Measurements from ENCODE around the gene ARHGEF37.
A peak's percentile ranks its signal among the peaks of the same experiment; 100 is the strongest.
"Not testable (repeated sequence)": the region's sequence is repeated elsewhere in the genome, so short reads cannot be mapped to it uniquely, and the experiment has no call there.

The ARHGEF37 gene

DNA sequence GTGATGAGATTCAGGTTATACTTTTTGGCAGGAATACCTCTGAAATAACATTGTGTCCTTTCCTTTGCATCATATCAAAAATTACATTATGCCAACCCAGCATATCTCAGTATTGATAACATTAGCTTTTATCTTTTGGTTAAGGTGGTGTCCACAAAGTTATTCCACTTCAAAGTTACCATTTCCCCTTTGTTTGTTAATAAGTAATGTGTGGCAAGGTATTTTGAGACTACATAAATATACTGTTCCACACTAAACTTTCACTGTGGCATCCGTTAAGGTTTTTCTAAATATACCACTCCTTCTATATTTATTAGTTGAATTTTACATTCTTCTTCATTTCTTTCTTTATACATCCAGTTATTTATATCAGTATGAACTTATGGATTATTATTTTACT, 14.1 kb upstream of the ARHGEF37 start:
- no peak for DNase-seq

DNA sequence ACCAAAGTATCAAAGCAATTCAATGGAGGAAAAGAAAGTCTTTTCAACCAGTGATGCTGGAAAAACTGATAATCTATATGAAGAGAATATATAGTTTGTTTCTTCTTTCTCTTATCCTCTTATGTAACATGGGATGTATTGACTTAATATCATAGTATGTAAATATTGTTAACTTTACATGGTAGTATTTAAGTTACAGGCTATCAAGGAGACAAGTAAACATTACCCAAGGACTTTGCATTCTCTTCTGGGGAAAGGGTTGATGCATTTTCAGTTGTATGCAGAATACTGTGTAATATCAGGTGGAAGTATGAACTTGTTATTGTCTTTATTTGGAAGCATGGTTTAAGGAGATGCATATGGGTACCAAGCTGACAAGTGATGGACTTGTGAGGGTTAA, 9.1 kb upstream of the ARHGEF37 start:
- DNase-seq: no peak

DNA sequence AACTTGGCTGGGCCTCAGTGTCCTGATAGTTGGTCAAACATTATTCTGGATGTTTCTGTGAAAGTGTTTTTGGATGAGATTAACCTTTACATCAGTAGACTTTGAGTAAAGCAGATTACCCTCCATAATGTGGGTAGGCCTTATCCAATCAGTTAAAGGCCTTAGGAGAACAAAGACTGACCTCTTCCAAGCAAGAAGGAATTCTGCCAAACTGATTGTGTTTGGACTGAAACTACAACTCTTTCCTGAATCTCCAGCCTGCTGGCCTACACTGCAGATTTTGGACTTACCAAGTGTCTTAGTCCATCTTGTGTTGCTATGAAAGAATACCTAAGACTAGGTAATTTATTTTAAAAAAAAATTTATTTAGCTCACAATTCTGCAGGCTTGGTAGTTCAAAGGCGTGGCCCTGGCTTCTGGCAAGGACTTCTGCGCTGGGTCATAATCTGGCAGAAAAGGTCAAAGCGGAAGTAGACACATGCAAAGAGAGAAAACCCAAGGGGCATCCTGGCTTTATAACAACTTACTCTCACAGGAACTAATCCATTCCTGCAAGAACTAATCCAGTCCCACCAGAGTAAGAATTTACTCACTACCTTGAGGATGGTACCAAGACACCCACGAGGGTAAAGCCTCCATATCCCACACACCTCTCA, 8.6 kb upstream of the ARHGEF37 start:
- DNase-seq: no peak

DNA sequence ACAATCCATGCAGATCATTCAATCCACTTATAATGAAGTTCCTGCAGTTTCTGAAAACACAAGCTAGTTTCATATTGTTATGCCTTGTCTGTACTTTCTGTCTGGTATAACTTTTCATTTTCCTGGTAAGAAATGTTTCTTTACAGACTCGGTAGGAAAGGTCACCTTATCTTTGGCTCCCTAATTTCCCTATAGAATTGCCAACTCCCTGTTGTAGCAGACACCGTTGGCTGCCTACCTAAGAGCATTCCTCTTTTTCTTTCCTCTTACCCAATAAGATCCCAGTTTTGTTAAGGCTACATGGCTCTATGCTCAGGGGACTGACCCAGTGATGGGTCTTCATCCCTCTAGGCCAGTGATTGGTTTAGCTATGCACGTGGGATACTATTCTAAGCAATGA, 6.2 kb upstream of the ARHGEF37 start:
- DNase-seq: no peak

DNA sequence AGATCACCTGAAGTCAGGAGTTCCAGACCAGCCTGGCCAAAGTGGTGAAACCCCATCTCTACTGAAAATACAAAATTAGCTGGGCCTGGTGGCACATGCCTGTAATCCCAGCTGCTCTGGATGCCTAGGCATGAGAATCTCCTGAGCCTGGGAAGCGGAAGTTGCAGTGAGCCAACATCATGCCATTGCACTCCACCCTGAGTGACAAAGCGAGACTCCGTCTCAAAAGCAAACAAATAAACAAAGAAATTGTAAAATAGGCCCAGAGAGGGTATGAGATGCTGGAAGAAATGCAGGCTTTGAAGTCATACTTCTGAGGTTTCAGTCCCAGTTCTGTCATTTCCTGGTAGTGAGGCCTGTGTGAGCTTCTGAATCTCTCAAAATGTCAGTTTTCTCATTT, 5.3 kb upstream of the ARHGEF37 start:
- no peak for DNase-seq

DNA sequence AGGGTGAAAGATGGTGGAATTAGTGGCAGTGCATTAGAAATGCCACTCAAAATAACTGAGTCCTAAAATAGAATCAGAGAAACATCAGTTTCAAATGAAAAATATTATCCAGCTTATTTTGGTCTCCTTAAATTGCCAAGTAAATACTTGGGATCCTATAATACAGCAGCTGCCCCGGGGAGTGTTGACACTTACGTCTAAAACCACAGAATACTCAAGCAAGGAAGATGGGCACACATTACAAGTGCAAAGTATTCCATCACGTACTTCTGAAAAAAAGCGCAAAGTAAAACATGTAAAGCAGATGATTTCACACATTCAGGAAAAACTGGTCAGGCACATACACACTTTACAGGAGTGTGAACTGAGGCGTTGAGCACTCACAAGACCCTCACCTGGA, 2.4 kb upstream of the ARHGEF37 start:
- no peak for DNase-seq

DNA sequence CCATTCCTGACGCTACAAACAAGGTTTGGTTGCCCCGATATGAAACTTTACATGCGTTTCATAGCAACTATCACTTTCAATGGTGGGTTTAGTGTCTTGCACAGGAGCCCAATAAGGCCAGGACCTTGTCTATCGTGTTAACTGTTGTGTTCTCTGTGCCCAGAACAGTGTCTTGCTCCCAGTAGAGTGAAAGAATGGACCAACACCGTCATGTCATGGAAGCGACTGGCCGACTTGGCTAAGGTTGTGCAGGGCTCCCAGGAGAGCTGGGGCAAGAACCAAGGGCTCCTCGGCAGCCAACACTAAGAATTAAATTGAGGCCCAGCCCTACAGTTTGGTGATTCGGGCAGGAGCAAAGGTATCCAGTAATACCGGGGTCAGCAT, 498 bp upstream of the ARHGEF37 start:
- DNase-seq: peak; percentile 72

DNA sequence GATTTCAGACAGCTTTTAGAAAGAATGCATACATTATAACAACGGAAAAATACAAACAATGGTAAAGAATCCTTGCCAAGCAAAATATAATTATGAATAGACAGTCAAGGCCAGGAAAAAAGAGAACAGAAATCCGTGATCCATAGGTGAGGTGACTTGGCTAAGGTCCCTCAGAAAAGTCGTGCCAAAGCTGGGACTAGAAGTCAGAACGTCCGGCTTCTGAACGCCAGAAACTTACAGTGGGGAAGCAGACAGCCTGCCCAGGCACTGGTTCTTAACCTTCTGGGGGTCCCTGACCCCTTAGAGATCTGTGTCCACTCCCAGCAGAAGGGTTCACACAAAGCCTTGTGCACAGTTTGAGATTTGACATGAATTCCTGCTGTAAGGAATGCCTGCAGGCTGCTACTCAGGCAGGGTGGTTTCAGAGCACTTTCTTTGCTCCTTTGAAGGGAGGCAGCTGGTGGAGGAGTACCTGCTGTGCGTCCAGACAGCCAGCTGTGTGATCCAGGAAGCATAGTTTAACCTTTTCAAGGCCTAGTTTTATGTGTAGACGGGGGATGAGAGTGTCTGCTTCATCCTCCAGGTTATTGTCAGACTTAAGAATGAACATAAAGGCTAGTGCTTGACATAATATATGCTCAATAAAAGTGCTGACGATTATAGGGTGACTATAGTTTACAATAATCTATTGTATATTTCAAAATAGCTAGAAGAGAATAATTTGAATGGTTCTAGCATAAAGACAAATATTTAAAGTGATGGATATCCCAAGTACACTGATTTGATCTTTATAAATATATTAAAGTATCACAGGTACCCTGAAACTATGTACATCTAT, 852 bp downstream of the ARHGEF37 start:
- no peak for DNase-seq

DNA sequence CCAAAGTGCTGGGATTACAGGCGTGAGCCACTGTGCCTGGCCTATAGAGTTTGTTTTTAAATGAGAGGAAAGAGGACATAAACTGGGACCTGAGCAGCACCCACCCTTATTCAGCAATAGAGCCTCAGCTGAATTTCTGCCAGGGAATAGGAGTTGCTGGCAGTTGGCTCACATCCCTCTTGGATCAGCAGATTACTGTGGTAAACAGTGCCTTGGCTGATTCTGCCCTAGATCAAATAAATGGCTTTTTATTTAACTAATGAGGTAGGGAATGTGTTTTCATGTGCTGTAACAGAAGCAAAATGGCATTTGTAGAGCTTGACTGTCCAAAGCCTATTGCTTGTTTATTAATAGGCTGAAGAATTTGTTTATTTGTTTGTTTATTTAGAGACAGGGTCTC, 2.1 kb downstream of the ARHGEF37 start:
- peak; percentile 58 for DNase-seq

DNA sequence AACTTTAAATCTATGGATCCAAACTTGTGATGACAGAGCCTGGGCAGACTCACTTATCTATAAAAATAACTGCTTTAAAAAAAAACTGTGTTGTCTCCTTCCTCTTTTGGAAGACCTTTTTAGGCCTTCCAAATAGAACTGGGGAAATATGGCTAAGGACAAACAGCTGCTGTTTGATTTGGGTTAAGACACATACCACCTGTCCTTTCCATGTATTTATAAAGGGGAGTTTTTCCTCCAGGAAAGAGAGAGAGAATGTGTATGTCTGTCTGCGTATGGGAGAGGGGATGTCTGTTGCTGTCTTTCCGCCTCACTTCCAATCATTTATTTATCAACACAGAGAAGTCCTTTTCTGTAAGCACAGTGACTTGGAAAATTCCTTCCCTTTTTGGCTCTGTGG, 2.8 kb downstream of the ARHGEF37 start:
- DNase-seq: no peak

DNA sequence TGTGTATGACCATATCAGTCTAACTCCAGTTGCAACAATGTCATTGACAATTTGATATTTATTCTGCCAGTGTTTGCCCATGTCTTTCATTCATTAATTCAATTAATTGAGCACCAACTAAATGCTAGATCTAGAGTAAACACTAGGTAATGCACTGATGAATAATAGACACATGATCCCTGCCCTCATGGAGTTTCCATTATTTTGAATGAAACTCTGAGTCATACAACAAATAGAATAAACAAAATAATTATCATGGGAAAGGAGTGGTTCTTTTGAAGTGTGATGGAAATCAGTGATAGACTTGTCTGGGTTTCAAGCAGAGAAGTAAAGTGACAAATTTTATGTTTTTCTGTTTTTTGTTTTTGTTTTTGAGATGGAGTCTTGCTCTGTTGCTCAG, 4.6 kb downstream of the ARHGEF37 start:
- DNase-seq: no peak

DNA sequence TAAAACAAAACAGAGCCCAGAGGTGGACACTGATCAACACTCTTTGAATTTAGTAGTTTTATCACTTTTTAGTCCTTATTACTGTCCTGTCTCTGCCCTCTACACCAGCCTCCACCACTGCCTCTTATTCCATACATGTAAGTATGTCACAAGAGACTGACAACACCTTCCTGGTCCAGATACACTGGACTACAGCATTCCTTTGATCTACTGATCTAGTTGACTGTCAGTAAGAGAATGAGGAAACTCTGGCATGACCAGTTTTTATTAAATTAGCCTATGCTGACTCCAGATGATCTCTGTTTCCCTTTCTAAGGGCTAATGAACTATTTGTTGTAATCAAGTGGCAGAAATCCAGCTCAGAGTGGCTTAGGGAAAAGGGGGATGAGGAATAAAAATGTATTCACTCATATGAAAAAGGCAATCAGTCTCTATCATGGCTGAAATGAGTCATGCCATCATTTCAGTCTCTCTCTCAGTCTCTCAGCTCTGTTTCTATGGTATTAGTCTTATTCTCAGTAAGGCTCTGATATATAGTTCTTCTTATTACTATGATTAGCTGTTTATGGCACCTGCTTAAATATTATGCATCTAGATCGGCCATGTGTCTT, 5.5 kb downstream of the ARHGEF37 start:
- no peak for DNase-seq

DNA sequence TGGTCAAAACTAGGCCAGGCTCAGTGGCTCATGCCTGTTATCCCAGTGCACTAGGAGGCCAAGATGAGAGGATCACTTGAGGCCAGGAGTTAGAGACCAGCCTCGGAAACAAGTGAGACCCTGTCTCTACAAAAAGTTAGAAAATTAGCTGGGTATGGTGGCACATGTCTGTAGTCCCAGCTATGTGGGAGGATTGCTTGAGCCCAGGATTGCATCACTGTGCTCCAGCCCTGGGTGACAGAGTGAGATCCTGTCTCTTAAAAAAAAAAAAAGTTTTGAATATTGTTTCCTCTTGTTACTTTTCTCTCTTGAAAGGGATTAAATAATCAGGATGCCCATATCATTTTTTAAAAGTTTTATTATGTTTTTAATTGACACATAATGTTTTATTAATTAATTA, 7.6 kb downstream of the ARHGEF37 start:
- no peak for DNase-seq

DNA sequence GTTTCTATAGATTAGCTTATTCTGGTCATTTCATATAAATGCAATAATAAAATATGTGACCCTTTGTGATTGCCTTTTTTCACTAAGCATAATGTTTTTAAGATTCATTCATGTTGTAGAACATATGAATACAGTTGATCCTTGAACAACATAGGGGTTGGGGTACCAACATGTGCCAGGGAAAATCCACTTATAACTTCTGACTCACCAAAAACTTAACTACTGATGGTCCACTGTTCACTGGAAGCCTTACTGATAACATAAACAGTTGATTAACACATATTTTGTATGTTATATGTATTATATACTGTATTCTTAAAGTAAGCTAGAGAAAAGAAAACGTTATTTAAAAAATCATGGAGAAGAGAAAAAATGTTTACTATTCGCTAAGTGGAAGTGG, 12.1 kb downstream of the ARHGEF37 start:
- no peak for DNase-seq

DNA sequence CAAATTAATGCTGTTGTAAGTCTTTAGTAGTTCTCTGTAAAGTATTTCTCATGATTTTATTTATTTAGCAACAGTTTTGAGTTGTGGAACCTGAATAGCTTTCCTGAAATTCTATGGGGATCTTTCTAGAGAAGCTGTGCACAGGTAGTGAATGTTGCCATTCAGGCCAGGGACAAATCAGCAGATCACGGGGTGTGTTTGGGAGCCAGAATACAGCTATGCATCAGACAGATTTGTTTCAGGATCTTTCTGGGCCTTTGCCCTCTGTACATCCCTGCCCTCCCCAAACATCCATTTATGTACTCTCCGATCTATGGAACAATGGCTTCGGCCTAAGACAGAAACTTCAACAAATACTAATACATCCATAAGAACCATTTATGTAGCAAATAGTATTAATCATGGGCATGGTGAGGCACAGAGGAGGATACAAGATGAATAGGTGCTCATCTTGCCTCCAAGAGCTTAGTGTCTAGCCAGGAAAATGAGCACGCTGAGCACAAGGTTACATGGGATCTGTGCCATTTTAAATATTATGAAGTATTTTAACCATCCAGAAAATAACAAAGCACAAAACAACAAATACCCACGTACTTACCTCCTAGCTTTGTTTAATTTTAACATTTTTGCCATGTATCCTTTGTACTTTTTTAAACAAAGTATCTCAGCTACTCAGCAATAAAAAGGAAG, 13.1 kb downstream of the ARHGEF37 start:
- no peak for DNase-seq

DNA sequence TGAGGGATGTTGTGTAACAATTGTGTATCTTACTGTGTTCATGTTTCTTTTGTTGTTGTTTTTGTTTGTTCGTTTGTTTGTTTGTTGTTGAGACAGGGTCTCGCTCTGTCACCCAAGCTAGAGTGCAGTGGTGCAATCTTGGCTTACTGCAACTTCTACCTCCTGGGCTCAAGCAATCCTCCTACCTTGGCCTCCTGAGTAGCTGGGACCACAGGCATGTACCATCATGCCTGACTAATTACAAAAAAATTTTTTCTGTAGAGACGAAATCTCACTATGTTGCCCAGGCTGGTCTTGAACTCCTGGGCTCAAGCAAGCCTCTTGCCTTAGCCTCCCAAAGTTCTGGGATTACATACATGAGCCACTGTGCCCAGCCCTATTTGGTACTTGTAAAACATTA, 13.8 kb downstream of the ARHGEF37 start:
- DNase-seq: not testable (repeated sequence)

DNA sequence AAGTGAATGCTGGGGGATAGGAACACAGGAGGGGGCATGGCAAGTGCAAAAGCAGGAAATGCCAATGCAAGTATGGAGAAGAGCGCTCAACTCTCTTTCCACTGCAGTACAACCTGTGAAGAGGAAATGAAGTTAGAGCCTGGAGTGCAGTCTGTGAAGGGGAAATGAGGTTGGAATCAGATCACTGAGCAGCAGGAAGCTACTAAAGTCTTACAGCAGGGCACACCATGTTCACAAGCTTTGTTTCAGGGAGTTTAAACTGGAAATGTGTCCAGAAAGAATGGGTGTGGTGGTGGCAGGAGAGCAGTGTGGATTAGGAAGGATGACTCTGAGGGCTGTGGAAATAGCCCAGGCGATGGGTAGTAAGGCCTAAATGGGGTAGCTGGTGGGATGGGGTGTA, 15.4 kb downstream of the ARHGEF37 start:
- DNase-seq: no peak

DNA sequence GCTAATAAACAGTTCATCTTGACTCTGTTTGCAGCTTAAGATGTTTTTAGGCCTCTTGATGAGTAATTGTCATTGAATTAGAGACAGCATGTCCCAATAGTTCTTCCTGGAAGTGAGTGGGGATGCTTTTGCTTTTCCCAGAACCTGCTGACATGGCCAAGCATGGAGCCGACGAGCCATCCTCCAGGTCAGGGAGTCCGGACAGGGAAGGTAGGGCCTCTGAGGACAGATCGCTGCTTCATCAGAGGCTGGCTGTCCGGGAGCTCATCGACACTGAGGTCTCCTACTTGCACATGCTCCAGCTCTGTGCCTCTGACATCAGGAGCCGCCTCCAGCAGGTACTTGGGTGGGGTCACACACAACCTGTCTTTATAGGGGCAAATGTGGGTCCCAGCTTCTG, 16.3 kb downstream of the ARHGEF37 start:
- DNase-seq: no peak

DNA sequence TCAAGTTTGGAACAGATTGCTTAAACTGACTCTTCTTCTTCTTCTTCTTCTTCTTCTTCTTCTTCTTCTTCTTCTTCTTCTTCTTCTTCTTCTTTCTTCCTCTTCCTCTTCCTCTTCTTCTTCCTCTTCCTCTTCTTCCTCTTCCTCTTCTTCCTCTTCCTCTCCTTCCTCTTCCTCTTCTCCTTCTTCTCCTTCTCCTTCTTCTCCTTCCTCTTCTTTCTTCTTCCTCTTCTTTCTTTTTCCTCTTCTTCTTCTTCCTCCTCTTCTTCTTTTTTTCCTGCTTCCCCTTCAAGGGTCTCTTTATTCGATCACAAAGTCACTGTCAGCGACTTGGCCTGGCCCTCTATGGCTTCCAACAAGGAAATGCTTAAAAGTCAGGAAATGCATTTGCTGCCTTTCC, 16.9 kb downstream of the ARHGEF37 start:
- not testable (repeated sequence) for DNase-seq

DNA sequence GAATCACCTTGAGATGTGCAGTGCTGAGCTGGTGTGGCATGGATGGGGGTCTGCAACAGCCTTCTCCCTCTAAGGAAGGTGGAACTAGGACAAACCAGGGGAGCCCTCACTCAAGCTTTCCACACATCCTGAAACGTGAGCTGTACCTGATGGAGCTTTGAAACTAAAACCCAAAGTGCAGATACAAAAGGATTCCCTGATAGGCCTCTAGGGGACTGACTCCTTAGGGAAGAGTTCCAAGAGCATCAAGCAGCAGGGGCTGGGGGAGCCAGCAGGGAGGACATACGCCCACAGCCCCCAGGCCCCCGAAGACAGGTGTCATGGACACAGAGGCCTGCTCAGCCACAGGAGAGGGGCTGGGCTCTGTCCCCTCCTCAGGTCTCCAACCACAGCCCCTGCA, 17.7 kb downstream of the ARHGEF37 start:
- DNase-seq: no peak

DNA sequence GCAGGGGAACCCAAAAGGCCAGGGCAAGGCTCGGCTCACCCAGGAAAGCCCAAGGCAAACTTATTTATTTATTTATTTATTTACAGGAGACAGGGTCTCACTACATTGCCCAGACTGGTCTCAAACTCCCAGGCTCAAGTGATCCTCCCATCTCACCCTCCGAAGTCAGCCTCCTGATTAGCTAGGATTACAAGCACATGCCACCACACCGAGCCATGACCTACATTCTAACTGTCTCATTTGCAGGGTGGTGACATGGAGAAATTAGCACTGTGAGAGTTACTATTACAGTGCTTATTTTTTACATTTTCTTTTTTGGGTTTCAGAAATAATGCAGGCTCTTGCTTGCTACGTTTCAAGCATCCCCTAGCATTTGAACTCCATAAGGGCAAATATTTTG, 18.1 kb downstream of the ARHGEF37 start:
- DNase-seq: no peak

DNA sequence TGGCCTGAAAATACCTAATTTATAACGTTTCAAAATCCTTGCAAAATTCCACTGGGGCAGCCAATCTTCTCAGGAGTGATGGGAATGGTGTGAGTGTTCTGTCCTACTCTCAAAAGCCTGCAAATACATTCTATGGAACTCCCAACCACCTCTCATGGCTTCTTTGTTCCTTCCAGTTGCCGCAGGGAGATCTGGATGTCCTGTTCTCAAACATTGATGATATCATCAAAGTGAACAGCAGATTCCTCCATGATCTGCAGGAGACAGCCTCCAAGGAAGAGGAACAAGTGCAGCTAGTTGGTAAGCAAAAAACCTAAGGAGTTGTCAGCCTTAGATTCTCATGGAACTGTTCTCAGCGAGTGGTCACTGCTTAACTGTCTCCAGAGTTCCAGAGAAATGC, 19.6 kb downstream of the ARHGEF37 start:
- no peak for DNase-seq

DNA sequence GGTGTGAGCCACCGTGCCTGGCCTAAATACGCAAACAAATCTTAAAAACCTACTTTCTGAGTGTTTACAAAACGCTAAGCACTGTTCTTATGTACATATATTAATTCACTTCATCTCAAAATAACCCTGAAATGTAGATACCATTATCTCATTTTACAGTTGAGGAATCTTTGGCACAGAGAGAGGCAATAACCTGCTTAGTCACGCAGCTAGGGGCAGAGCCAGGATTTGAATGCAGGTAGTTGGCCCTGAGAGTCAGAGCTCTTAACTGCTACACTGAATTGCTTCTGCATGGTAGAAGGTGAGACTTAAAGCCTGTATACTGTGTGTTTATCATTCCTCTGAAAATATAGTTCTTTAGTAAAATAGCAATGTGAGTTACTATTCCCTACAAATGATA, 21.9 kb downstream of the ARHGEF37 start:
- peak; percentile 77 for DNase-seq

DNA sequence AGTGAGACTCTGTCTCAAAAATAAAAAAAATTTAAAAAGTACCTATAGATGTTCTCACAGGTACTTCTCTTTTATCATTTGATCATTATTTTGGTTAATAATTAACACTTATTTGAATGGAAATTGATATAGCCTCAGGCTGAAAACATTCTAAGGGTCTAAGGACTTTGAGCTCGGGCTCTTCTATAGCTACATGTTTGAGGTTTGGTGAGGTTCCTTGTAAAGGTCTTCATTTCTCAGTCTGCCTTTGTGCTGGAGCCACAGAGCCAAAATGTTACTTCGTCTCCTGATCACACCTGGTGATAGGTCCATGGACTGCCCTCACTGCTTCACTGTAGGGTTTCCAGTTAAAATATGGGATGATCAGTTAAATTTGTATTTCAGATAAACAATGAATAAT, 22.6 kb downstream of the ARHGEF37 start:
- DNase-seq: no peak

All from hematopoietic multipotent progenitor cell treated with erythropoietin and hydrocortisone succinate and interleukin-3 and kit ligand, for 6 days (in vitro differentiated cells).